ENCODE results near the gene FOXC1. TPM values are rescaled to one million over a fixed set of nuclear protein-coding genes. Genes with fewer than 3 reads are reported as not detected.

The FOXC1 gene
- total RNA-seq, 1 experiment from 2014 or later, result 6.7 TPM

DNA sequence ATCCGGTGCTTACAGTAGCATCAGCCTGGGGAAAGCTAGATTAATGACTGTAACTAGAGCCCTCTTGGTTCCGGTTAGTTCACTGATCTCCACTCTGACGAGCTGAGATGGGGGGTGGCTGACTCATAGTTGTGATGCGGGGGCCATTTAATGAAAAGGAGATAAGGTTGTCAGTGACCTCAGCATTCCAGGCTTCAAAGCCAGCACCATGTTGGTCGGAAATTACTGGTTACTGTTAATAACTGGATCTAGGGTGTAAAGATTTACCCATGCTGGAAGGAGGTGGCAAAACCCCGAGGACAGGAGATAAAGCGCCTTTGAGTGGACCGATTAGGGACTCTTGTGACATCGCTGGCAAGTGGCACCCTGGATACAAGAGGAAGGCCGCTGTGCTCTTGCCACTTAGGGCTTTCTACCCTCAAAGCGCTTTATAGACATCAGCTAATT is 21.1 kb downstream of the FOXC1 start:
- in situ Hi-C loops (cut with HindIII; ENCODE audit: low pct_unique_long_range_greater_than_20kb, low sequenced_read_pairs) (no loop called here), intact Hi-C loops (cut with micrococcal nuclease; ENCODE audit: unreplicated experiment) (no loop called here)
- DNase-seq (ENCODE audit: low read depth, low spot score) (no peak), ATAC-seq (no peak)
- POLR2A ChIA-PET, result no interaction called here
- no TSS peak for BruUV-seq (replicated peaks)
- no peak overlapping the region for H3K27ac ChIP-seq (ENCODE audit: low read length)
- H3K27me3 ChIP-seq (ENCODE audit: control insufficient read depth, insufficient read depth, low read length), result no peaks in the 10 kb centered on the region
- H3K36me3 ChIP-seq (ENCODE audit: control insufficient read depth, insufficient read depth, low read length), result no peaks in the 10 kb centered on the region
- H3K4me3 ChIP-seq (ENCODE audit: low read depth in 2 of 2, low read length in 2 of 2), result no peak overlapping the region
- no peaks in the 10 kb centered on the region for H3K4me1 ChIP-seq (ENCODE audit: control insufficient read depth, insufficient read depth, low read length)
- CTCF ChIA-PET, result no interaction called here
- H3K9me3 ChIP-seq (ENCODE audit: control insufficient read depth, insufficient read depth, low read depth, low read length), result no peaks in the 10 kb centered on the region
- TF ChIP-seq SIN3A (IDR thresholded peaks at IDR 0.05; ENCODE audit: borderline replicate concordance, insufficient read depth, low read depth, low read length), result no peak
- TF ChIP-seq POLR2AphosphoS5 (IDR thresholded peaks at IDR 0.05; ENCODE audit: low read depth, low read length), result no peak
- TF ChIP-seq, protein P1, sequence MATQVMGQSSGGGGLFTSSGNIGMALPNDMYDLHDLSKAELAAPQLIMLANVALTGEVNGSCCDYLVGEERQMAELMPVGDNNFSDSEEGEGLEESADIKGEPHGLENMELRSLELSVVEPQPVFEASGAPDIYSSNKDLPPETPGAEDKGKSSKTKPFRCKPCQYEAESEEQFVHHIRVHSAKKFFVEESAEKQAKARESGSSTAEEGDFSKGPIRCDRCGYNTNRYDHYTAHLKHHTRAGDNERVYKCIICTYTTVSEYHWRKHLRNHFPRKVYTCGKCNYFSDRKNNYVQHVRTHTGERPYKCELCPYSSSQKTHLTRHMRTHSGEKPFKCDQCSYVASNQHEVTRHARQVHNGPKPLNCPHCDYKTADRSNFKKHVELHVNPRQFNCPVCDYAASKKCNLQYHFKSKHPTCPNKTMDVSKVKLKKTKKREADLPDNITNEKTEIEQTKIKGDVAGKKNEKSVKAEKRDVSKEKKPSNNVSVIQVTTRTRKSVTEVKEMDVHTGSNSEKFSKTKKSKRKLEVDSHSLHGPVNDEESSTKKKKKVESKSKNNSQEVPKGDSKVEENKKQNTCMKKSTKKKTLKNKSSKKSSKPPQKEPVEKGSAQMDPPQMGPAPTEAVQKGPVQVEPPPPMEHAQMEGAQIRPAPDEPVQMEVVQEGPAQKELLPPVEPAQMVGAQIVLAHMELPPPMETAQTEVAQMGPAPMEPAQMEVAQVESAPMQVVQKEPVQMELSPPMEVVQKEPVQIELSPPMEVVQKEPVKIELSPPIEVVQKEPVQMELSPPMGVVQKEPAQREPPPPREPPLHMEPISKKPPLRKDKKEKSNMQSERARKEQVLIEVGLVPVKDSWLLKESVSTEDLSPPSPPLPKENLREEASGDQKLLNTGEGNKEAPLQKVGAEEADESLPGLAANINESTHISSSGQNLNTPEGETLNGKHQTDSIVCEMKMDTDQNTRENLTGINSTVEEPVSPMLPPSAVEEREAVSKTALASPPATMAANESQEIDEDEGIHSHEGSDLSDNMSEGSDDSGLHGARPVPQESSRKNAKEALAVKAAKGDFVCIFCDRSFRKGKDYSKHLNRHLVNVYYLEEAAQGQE (IDR thresholded peaks at IDR 0.05; ENCODE audit: insufficient read depth in 1 of 2, low read depth in 2 of 2, low read length in 1 of 2), result no peak
- TF ChIP-seq, protein P2, sequence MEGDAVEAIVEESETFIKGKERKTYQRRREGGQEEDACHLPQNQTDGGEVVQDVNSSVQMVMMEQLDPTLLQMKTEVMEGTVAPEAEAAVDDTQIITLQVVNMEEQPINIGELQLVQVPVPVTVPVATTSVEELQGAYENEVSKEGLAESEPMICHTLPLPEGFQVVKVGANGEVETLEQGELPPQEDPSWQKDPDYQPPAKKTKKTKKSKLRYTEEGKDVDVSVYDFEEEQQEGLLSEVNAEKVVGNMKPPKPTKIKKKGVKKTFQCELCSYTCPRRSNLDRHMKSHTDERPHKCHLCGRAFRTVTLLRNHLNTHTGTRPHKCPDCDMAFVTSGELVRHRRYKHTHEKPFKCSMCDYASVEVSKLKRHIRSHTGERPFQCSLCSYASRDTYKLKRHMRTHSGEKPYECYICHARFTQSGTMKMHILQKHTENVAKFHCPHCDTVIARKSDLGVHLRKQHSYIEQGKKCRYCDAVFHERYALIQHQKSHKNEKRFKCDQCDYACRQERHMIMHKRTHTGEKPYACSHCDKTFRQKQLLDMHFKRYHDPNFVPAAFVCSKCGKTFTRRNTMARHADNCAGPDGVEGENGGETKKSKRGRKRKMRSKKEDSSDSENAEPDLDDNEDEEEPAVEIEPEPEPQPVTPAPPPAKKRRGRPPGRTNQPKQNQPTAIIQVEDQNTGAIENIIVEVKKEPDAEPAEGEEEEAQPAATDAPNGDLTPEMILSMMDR (IDR thresholded peaks at IDR 0.05), result no peak
- no peak for TF ChIP-seq TCF7L2 (IDR thresholded peaks at IDR 0.05; ENCODE audit: low read depth, low read length)

DNA sequence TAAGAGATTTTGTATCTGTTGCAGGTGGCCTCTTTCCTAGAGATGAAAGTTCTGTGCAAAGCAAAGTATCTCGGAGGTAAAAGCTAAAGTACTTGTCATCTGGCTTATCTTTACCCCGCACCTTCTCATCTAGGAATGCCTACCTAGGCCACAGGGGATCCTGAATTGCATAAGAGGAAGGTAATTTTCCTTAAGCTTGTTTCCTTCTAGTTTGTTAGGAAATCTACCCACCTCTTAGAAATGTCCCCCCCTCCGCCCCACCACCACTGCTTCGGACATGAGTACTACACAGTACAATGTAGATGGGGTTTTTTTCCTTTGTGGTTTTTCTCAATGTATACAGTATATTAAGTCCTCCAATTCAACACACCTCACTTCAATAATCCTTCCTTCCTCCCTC is 21.5 kb downstream of the FOXC1 start:
- BruUV-seq (replicated peaks), result no TSS peak
- ATAC-seq (no peak), DNase-seq (ENCODE audit: low read depth, low spot score) (no peak)
- in situ Hi-C loops (cut with HindIII; ENCODE audit: low pct_unique_long_range_greater_than_20kb, low sequenced_read_pairs) (no loop called here), intact Hi-C loops (cut with micrococcal nuclease; ENCODE audit: unreplicated experiment) (no loop called here)
- CTCF ChIA-PET, result no interaction called here
- Histone ChIP-seq H3K27me3 (ENCODE audit: control insufficient read depth, insufficient read depth, low read length) (no peaks in the 10 kb centered on the region), H3K9me3 (ENCODE audit: control insufficient read depth, insufficient read depth, low read depth, low read length) (no peaks in the 10 kb centered on the region), H3K27ac (ENCODE audit: low read length) (no peak overlapping the region), H3K4me1 (ENCODE audit: control insufficient read depth, insufficient read depth, low read length) (no peaks in the 10 kb centered on the region), H3K36me3 (ENCODE audit: control insufficient read depth, insufficient read depth, low read length) (no peaks in the 10 kb centered on the region), H3K4me3 (ENCODE audit: low read depth in 2 of 2, low read length in 2 of 2) (no peak overlapping the region)
- TF ChIP-seq POLR2AphosphoS5 (IDR thresholded peaks at IDR 0.05; ENCODE audit: low read depth, low read length) (no peak), SIN3A (IDR thresholded peaks at IDR 0.05; ENCODE audit: borderline replicate concordance, insufficient read depth, low read depth, low read length) (no peak), TCF7L2 (IDR thresholded peaks at IDR 0.05; ENCODE audit: low read depth, low read length) (no peak)
- TF ChIP-seq, protein P2 (IDR thresholded peaks at IDR 0.05), result no peak
- TF ChIP-seq, protein P1 (IDR thresholded peaks at IDR 0.05; ENCODE audit: insufficient read depth in 1 of 2, low read depth in 2 of 2, low read length in 1 of 2), result no peak
- POLR2A ChIA-PET, result no interaction called here

All from Panc1 (cell line).